ENCODE measurements around the gene NCR3LG1. TPM values are rescaled to one million over a fixed set of nuclear protein-coding genes. Genes with fewer than 3 reads are reported as not detected.
A peak's percentile ranks its signal among the peaks of the same experiment; 100 is the strongest.
"Not testable (repeated sequence)": the region's sequence is repeated elsewhere in the genome, so short reads cannot be mapped to it uniquely, and the experiment has no call there.

NCR3LG1 gene
- total RNA-seq, 1 experiment from 2014 or later: 14.8 TPM

DNA sequence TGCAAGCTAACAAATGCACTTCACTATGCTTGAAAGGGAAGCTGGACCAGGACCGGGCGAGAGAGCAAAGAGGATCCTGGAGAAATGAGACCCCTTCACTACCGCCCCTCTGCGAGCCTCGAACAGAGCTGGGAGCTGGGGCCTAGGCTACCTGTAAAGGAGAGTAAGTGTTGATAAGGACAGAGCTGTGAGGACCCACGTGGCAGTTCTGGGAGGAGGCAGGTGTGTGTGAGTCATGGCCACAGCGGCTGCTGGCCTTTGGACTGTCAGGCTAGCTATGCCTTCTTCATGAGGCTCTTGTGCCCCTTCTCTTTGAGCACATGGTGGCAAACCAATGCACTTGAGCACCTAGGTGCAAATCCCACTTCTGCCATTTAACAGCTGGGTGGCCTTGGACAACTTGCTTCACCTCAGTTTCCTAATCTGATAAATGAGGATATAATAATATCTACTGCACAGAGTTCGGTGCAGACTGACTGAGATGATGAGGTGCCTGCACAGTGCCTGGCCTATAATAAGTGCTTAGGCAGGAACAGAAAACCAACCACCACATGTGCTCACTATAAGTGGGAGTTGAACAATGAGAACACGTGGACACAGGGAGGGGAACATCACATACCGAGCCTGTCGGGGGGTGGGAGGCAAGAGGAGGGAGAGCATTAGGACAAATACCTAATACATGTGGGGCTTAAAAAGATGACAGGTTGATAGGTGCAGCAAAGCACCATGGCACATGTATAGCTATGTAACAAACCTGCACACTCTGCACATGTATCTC is 72.1 kb downstream of the NCR3LG1 start:
- ChIA-PET POLR2A (no interaction called here), CTCF (interaction anchor here (0.6 to 1.1 kb wide), 3 partner anchors 40 to 49 kb away, joined by 3 to 4 read pairs (median 3); no protein-coding TSS in a partner anchor)
- Histone ChIP-seq H3K4me1 (peaks cover 8% of the 10 kb centered on the region), H3K4me3 (ENCODE audit: low read depth, low read length) (no peak overlapping the region), H3K27me3 (replicated peaks; ENCODE audit: control insufficient read depth, insufficient read depth, low read length) (0 out of 2 replicates have a peak, but pooled peaks cover 2% of the 10 kb centered on the region), H3K36me3 (ENCODE audit: control insufficient read depth, insufficient read depth, low read length) (no peaks in the 10 kb centered on the region), H3K9me3 (no peaks in the 10 kb centered on the region)
- H3K4me3 Mint-ChIP-seq (ENCODE audit: unreplicated experiment): no peak overlapping the region
- no peak overlapping the region for H3K27ac Mint-ChIP-seq (ENCODE audit: unreplicated experiment)
- DNase-seq: peak; percentile 62 to 82
- no TSS peak for BruUV-seq (replicated peaks)
- H3K9me3 Mint-ChIP-seq (ENCODE audit: unreplicated experiment): no peaks in the 10 kb centered on the region
- intact Hi-C loops (cut with micrococcal nuclease; ENCODE audit: unreplicated experiment): no loop called here
- peaks cover 16% of the 10 kb centered on the region for H3K27me3 Mint-ChIP-seq (ENCODE audit: insufficient read depth, unreplicated experiment)
- TF ChIP-seq CTCF (IDR thresholded peaks at IDR 0.05; ENCODE audit: insufficient read depth in 1 of 2, low read depth in 1 of 2, low read length in 1 of 2, severe bottlenecking in 1 of 2, unreplicated experiment in 1 of 2): no peak
- H3K36me3 Mint-ChIP-seq (ENCODE audit: insufficient read depth, unreplicated experiment): no peaks in the 10 kb centered on the region
- peaks cover 12% of the 10 kb centered on the region for H3K4me1 Mint-ChIP-seq (ENCODE audit: low read depth, unreplicated experiment)

GRCh38 chr11:17426233-17426632 is 74.6 kb downstream of the NCR3LG1 start:
- H3K9me3 ChIP-seq; DNase-seq; CTCF ChIA-PET; POLR2A ChIA-PET; H3K36me3 ChIP-seq (ENCODE audit: control insufficient read depth, insufficient read depth, low read length); H3K4me1 ChIP-seq; H3K9me3 Mint-ChIP-seq (ENCODE audit: unreplicated experiment); H3K27me3 Mint-ChIP-seq (ENCODE audit: insufficient read depth, unreplicated experiment); H3K27ac Mint-ChIP-seq (ENCODE audit: unreplicated experiment); H3K4me3 ChIP-seq (ENCODE audit: low read depth, low read length); H3K36me3 Mint-ChIP-seq (ENCODE audit: insufficient read depth, unreplicated experiment); H3K27me3 ChIP-seq (replicated peaks; ENCODE audit: control insufficient read depth, insufficient read depth, low read length); H3K4me3 Mint-ChIP-seq (ENCODE audit: unreplicated experiment); intact Hi-C loops (cut with micrococcal nuclease; ENCODE audit: unreplicated experiment); BruUV-seq (replicated peaks): not testable (repeated sequence)
- peaks cover 12% of the 10 kb centered on the region for H3K4me1 Mint-ChIP-seq (ENCODE audit: low read depth, unreplicated experiment)

Other genes with a start within 250 kb of the NCR3LG1 start
- gene PIK3C2A, start 143.8 kb upstream of the NCR3LG1 start, total RNA-seq (2022): 138 and 140 TPM in 2 replicates
- 54.5 and 66.6 TPM in 2 replicates for gene NUCB2, start 75.1 kb upstream of the NCR3LG1 start, total RNA-seq (2022)
- gene KCNJ11, start 36.9 kb downstream of the NCR3LG1 start, total RNA-seq (2022): 2.3 and 3.4 TPM in 2 replicates
- 0.09 TPM in 1 of 2 replicates, not detected in the other for gene ABCC8, start 125.0 kb downstream of the NCR3LG1 start, total RNA-seq (2022)
- gene USH1C, start 192.6 kb downstream of the NCR3LG1 start, total RNA-seq (2022): 101 and 113 TPM in 2 replicates
- gene OTOG, start 195.5 kb downstream of the NCR3LG1 start, total RNA-seq (2022): 0.95 and 2.5 TPM in 2 replicates

All from Caco-2 (cell line).